Right cardiac atrium (tissue), 5 donors: Measurements from ENCODE around the gene SP2. TPM values are rescaled to one million over a fixed set of nuclear protein-coding genes. Genes with fewer than 3 reads are reported as not detected.
"Not testable (repeated sequence)": the region's sequence is repeated elsewhere in the genome, so short reads cannot be mapped to it uniquely, and the experiment has no call there.

Experiments used
- ATAC-seq, 2 donors: fragments of 200-7000 bp; cut with Tn5 transposase; one replicate each; pipeline versions ENCODE4 v1.8.0 to v1.9.1; 2020; ENCODE audit warnings: moderate library complexity in 2 of 2, mild to moderate bottlenecking in 1 of 2
- DNase-seq, 3 donors: peaks; one replicate each; pipeline ENCODE4 v3.0.0-alpha.2; 2020
- H3K27ac ChIP-seq: one replicate; pipeline ENCODE4 v1.5.1; 2013; ENCODE audit warnings: mild to moderate bottlenecking, low read length, control low read depth, moderate library complexity
- H3K27me3 ChIP-seq: one replicate; pipeline ENCODE4 v1.6.1; 2013; ENCODE audit not compliant: control insufficient read depth, insufficient read depth
- H3K4me1 ChIP-seq: one replicate; pipeline ENCODE4 v1.6.1; 2013; ENCODE audit warnings: low read length; ENCODE audit not compliant: control insufficient read depth, insufficient read depth
- H3K4me3 ChIP-seq: one replicate; pipeline ENCODE4 v1.5.1; 2013; ENCODE audit warnings: low read length, control low read depth
- H3K9me3 ChIP-seq: one replicate; pipeline ENCODE4 v1.6.1; 2013; ENCODE audit warnings: low read length; ENCODE audit not compliant: control insufficient read depth
- WGBS: extraction: QIAGEN DNeasy Blood & Tissue Kit; methylation state at CpG from one replicate; pipeline ENCODE4 v1.1.7; 2013; 5-methylcytosine and 5-hydroxymethylcytosine counted together
- intact Hi-C, 4 donors: fragments of 100-400 bp; cut with DNase I; formaldehyde crosslinking; loops; one replicate each; pipeline versions ENCODE4 v1.11.0 to v1.14.0; 2022 to 2023
- polyA plus RNA-seq: library from polyadenylated mRNA; stranded (reverse); fragments of 200-250 nt; gene quantifications from one replicate; pipeline ENCODE4 v1.2.3, GENCODE V29; 2013
- total RNA-seq, 4 donors: library from RNA; stranded (reverse); fragmentation: NEBNext Ultra II Directional; extraction: Animal tissue kit (Norgen Biotek cat#: 25700); gene quantifications; one replicate each; pipeline ENCODE4 v1.2.1, GENCODE V29; 2021
- donor health status: healthy with polysubstance abuse.
- donor health status: DM: no; HTN: yes; CAD: no.
- donor health status: DM: no; HTN: no; CAD: no.
- donor health status: DM: no; HTN: yes; CAD: no; lungs with severe emphysema.
- donor health status: DM: yes; HTN: yes; CAD: no.

SP2 gene
- total and polyA plus RNA-seq, 5 donors = 11.4 to 20.6 (median 16.2) TPM

- WGBS = 79% methylated on average over 2 of the region's 2 CpGs
- ATAC-seq (no peak), DNase-seq (no peak)
- no peaks in the 10 kb centered on the region for H3K27me3 ChIP-seq
- H3K27ac ChIP-seq = no peak overlapping the region
- no peaks in the 10 kb centered on the region for H3K4me1 ChIP-seq
- intact Hi-C loops = no loop called here
- no peaks in the 10 kb centered on the region for H3K9me3 ChIP-seq
- H3K4me3 ChIP-seq = no peak overlapping the region
These were observed 32.4 kb downstream of the SP2 start for GRCh38 chr17:47928415-47928814.

GRCh38 chr17:47929218-47930000, 33.4 kb downstream of the SP2 start:
- peak; percentile 34 to 70 for ATAC-seq

GRCh38 chr17:47931848-47932247, 35.8 kb downstream of the SP2 start:
- 83% methylated on average over 4 of the region's 4 CpGs for WGBS
- Histone ChIP-seq H3K27me3 (no peaks in the 10 kb centered on the region), H3K4me1 (peaks cover 4% of the 10 kb centered on the region), H3K9me3 (no peaks in the 10 kb centered on the region), H3K27ac (no peak overlapping the region), H3K4me3 (no peak overlapping the region)
- no peak for DNase-seq
- intact Hi-C loops = no loop called here
- ATAC-seq = no peak

More at GRCh38 chr17:47929218-47930000, 33.4 kb downstream of the SP2 start:
- H3K4me1 ChIP-seq = no peaks in the 10 kb centered on the region
- 63% methylated on average over 10 of the region's 10 CpGs for WGBS
- intact Hi-C loops = no loop called here
- no peaks in the 10 kb centered on the region for H3K9me3 ChIP-seq
- no peak overlapping the region for H3K27ac ChIP-seq
- no peaks in the 10 kb centered on the region for H3K27me3 ChIP-seq
- no peak overlapping the region for H3K4me3 ChIP-seq
- peak in 1 of 3 donors; percentile 75 for DNase-seq

DNA sequence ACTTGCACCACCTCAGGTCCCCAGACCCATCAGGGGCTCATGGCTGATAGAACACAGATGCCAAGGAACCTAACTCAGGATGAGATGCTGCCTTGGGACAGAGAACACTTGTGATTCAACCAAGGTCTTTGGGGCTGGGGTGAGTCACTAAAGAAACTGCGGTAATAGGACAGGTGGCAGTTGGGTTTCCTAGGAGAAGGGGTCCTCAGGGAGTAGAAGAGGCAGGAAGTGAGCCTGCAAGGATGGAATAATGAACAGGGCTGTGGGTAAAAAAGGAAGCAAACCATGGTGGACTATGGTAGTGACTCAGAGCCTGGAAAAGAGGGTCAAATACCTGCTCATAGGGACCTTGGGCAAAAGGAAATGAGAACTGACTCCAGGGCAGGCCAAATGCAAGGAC, 38.8 kb downstream of the SP2 start:
- H3K9me3 ChIP-seq = no peaks in the 10 kb centered on the region
- no peaks in the 10 kb centered on the region for H3K27me3 ChIP-seq
- H3K4me3 ChIP-seq = no peak overlapping the region
- WGBS = 91% methylated on average over 1 of the region's 1 CpG
- intact Hi-C loops = no loop called here
- H3K4me1 ChIP-seq = peaks cover 4% of the 10 kb centered on the region
- H3K27ac ChIP-seq = no peak overlapping the region
- DNase-seq = no peak
- no peak for ATAC-seq

DNA sequence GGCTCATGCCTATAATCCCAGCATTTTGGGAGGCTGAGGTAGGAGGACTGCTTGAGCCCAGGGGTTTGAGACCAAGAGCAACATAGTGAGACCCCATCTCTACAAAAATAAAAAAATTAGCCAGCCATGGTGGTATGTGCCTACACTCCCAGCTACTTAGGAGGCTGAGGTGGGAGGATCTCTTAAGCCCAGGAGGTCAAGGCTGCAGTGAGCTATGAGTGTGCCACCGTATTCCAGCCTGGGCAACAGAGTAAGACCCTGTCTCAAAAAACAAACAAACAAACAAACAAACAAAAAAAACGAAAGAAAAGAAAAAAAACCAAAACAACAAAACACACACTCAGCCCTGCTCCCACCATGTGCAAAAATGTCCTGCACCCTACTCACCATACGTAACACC, 39.4 kb downstream of the SP2 start:
- DNase-seq, H3K4me3 ChIP-seq, H3K4me1 ChIP-seq, H3K9me3 ChIP-seq, ATAC-seq, intact Hi-C loops, H3K27ac ChIP-seq, H3K27me3 ChIP-seq: not testable (repeated sequence)
- 81% methylated on average over 3 of the region's 3 CpGs for WGBS

DNA sequence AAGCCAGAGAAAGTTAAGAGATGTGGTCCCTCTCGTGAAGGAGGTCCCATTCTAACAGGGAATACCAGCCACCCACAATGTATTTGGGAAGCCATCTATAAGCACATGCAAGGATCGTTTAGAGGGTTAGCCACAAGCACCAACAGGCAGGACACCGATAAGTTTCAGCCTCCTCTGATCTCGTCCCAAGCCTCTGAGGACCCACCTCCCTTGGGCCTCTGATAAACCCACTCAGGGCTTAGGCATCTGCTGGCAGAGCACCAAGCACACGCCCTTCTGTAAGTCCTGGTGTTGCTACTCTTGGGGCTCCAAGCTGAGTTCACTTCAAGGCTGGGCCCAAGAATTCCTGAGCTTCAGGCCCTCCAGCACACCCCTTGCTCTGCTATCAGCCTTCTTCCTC, 39.9 kb downstream of the SP2 start:
- H3K27me3 ChIP-seq = no peaks in the 10 kb centered on the region
- ATAC-seq (no peak), DNase-seq (no peak)
- no peak overlapping the region for H3K4me3 ChIP-seq
- peaks cover 4% of the 10 kb centered on the region for H3K4me1 ChIP-seq
- H3K27ac ChIP-seq = no peak overlapping the region
- intact Hi-C loops = no loop called here
- no peaks in the 10 kb centered on the region for H3K9me3 ChIP-seq
- WGBS = 61% methylated on average over 5 of the region's 5 CpGs

DNA sequence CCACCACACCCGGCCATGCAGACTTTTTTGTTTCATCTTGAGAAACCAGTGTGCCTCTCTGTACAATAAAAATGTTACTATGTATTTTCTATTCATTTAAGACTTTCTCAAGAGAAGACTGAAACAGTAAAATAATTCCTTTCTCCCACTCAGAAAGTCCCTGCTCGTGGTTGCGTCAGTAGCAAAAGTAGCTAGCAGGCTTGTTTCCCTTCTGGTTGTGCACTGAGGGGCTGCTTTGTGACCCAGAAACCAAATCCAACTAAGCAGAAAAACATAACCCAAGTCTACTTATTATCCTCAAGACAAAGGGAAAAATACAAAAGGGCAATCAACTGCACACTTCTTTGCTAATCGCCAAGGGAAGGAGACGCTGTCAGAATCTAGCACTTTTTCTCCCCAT, 41.9 kb downstream of the SP2 start:
- H3K4me3 ChIP-seq = no peak overlapping the region
- H3K27me3 ChIP-seq = no peaks in the 10 kb centered on the region
- H3K27ac ChIP-seq = no peak overlapping the region
- ATAC-seq (no peak), DNase-seq (no peak)
- WGBS = 90% methylated on average over 5 of the region's 5 CpGs
- no peaks in the 10 kb centered on the region for H3K9me3 ChIP-seq
- H3K4me1 ChIP-seq = peaks cover 7% of the 10 kb centered on the region
- intact Hi-C loops = no loop called here

GRCh38 chr17:47941246-47942095, 45.4 kb downstream of the SP2 start, which contains the start of gene PNPO:
TSS of gene PNPO (plus strand) at chr17:47941571. CDS start at chr17:47941676, 105 bp downstream.
- 1% methylated on average over 50 of the region's 50 CpGs for WGBS
- Histone ChIP-seq H3K27ac (peak within 1 kb of the TSS; percentile 8), H3K4me3 (peak within 1 kb of the TSS; percentile 47), H3K4me1 (peaks cover 3% of the 10 kb centered on the region), H3K9me3 (no peaks in the 10 kb centered on the region), H3K27me3 (no peaks in the 10 kb centered on the region)
- peak; percentile 98 for ATAC-seq
- intact Hi-C loops = loop anchor here in 2 of 4 donors (10.0 kb wide), 2 partner anchors 47 to 97 kb away; partner anchors contain the start of genes SCRN2 (in 1 of the 2) and SP2 (in 1 of the 2)
- peak; percentile 94 to 96 (median 95) for DNase-seq

- 15% methylated on average over 5 of the region's 5 CpGs for WGBS
- Histone ChIP-seq H3K9me3 (no peaks in the 10 kb centered on the region), H3K27me3 (no peaks in the 10 kb centered on the region), H3K4me1 (peaks cover 3% of the 10 kb centered on the region), H3K4me3 (peak overlapping the region; percentile 47), H3K27ac (peak overlapping the region; percentile 6)
- DNase-seq (no peak), ATAC-seq (no peak)
- intact Hi-C loops = loop anchor here in 2 of 4 donors (10.0 kb wide), 2 partner anchors 47 to 97 kb away; partner anchors contain the start of genes SCRN2 (in 1 of the 2) and SP2 (in 1 of the 2)
These were observed 46.1 kb downstream of the SP2 start for GRCh38 chr17:47942096-47942510.

DNA sequence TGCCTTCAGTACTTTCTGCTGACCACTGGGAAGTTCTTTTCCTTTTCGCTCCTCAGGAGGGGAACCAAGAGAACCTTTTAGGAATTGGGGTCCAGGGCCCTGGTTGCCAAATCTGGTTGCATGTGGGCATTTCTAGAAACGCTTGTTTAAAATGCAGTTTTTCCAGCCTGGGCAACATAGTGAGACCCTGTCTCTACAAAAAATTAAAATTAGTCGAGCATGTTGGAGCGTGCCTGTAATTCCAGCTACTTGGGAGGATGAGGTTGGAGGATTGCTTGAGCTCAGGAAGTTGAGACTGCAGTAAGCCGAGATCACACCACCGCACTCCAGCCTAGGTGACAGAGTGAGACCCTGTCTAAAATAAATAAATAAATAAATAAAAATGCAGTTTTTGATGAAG, 46.5 kb downstream of the SP2 start:
- no peaks in the 10 kb centered on the region for H3K9me3 ChIP-seq
- H3K27ac ChIP-seq = no peak overlapping the region
- DNase-seq (no peak), ATAC-seq (no peak)
- intact Hi-C loops = loop anchor here in 2 of 4 donors (10.0 kb wide), 2 partner anchors 48 to 98 kb away; partner anchors contain the start of genes SCRN2 (in 1 of the 2) and SP2 (in 1 of the 2)
- peak overlapping the region; percentile 47 for H3K4me3 ChIP-seq
- WGBS = 76% methylated on average over 6 of the region's 6 CpGs
- no peaks in the 10 kb centered on the region for H3K27me3 ChIP-seq
- peaks cover 3% of the 10 kb centered on the region for H3K4me1 ChIP-seq
